Karpas-422 (cell line): ENCODE measurements around the gene CITED2. TPM values are rescaled to one million over a fixed set of nuclear protein-coding genes. Genes with fewer than 3 reads are reported as not detected.

Experiments used
- DNase-seq: peaks from one replicate; pipeline ENCODE4 v3.0.0-alpha.2; 2015
- H2AFZ ChIP-seq: fragments of 200-600 bp; sonication (generic); 2 replicates; pipeline ENCODE4 v1.6.1; 2014; ENCODE audit warnings: antibody characterized with exemption, low read length, mixed read lengths
- H3K27ac ChIP-seq: fragments of 200-600 bp; sonication (generic); 2 replicates; pipeline ENCODE4 v1.5.1; 2014; ENCODE audit warnings: mild to moderate bottlenecking, low read length, moderate library complexity
- H3K27me3 ChIP-seq: fragments of 200-600 bp; sonication (generic); 2 replicates; pipeline ENCODE4 v1.6.1; 2014; ENCODE audit warnings: low read length, mixed read lengths
- H3K36me3 ChIP-seq: fragments of 200-600 bp; sonication (generic); 2 replicates; pipeline ENCODE4 v1.6.1; 2014; ENCODE audit warnings: low read length, mixed read lengths; ENCODE audit not compliant: insufficient read depth
- H3K4me1 ChIP-seq: fragments of 200-600 bp; sonication (generic); 2 replicates; pipeline ENCODE4 v1.6.1; 2014; ENCODE audit warnings: mild to moderate bottlenecking, low read length, mixed read lengths
- H3K4me2 ChIP-seq: fragments of 200-600 bp; sonication (generic); 2 replicates; pipeline ENCODE4 v1.6.1; 2014; ENCODE audit warnings: low read length, low read depth, mild to moderate bottlenecking; ENCODE audit not compliant: poor library complexity, severe bottlenecking
- H3K4me3 ChIP-seq: fragments of 200-600 bp; sonication (generic); 2 replicates; pipeline ENCODE4 v1.5.1; 2014; ENCODE audit warnings: mild to moderate bottlenecking, antibody characterized with exemption, low read length, mixed read lengths
- H3K79me2 ChIP-seq: fragments of 200-600 bp; sonication (generic); 2 replicates; pipeline ENCODE4 v1.6.1; 2014; ENCODE audit warnings: mild to moderate bottlenecking, low read length, mixed read lengths
- H3K9ac ChIP-seq: fragments of 200-600 bp; sonication (generic); 2 replicates; pipeline ENCODE4 v1.6.0; 2014; ENCODE audit warnings: low read length
- H3K9me2 ChIP-seq: fragments of 200-600 bp; sonication (generic), shearing (Covaris generic); replicated peaks from 2 replicates; pipeline ENCODE4 v1.6.0; 2014; ENCODE audit warnings: mild to moderate bottlenecking, low read length, moderate library complexity; ENCODE audit not compliant: insufficient read depth
- H3K9me3 ChIP-seq: fragments of 300-700, 200-600 bp; sonication (generic); 2 replicates; pipeline ENCODE4 v1.6.1; 2014; ENCODE audit warnings: low read length, mixed read lengths
- H4K20me1 ChIP-seq: fragments of 200-600 bp; sonication (generic); 2 replicates; pipeline ENCODE4 v1.6.1; 2014; ENCODE audit warnings: mild to moderate bottlenecking, antibody characterized with exemption, low read length, low read depth; ENCODE audit not compliant: insufficient read depth
- total RNA-seq: library from RNA; depleted of rRNA; stranded (reverse); fragments of >200 nt; shearing (Covaris generic); gene quantifications from 2 replicates; pipeline ENCODE4 v1.2.3, GENCODE V29; 2014; ENCODE audit warnings: low replicate concordance; rRNA removed

CITED2 gene
- total RNA-seq, 1 experiment from 2014 or later: 67.7 TPM

DNA sequence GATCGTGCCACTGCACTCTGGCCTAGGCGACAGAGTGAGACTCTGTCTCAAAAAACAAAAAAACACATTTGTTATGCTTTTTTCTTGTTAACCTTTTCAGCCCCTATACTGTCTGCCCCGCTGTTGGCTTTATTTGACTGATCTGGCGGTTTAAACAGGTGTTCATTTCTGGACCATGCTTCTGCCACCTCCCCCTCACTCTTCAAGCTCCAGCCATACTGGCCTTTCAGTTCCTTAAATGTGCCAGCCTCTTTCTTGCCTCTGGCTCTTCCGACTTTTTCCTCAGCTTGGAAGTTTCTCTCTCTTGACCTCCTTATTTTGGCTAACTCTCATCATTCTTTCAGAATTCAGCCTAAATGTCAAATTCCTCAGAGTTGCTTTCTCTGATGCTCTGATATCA lies 47.4 kb downstream of the CITED2 start:
- no peaks in the 10 kb centered on the region for H3K36me3 ChIP-seq
- no peaks in the 10 kb centered on the region for H3K27me3 ChIP-seq
- no peaks in the 10 kb centered on the region for H3K9me3 ChIP-seq
- peak overlapping the region; percentile 90 for H3K27ac ChIP-seq
- H3K4me1 ChIP-seq: peaks cover 70% of the 10 kb centered on the region
- no peak overlapping the region for H3K9ac ChIP-seq
- DNase-seq: peak; percentile 52
- H3K79me2 ChIP-seq: no peaks in the 10 kb centered on the region
- H3K4me3 ChIP-seq: no peak overlapping the region
- no peak overlapping the region for H3K4me2 ChIP-seq
- no peak overlapping the region for H2AFZ ChIP-seq
- H4K20me1 ChIP-seq: no peaks in the 10 kb centered on the region
- no peaks in the 10 kb centered on the region for H3K9me2 ChIP-seq

GRCh38 chr6:139325686-139326085 lies 48.8 kb downstream of the CITED2 start:
- Histone ChIP-seq H3K9ac (peak overlapping the region; percentile 39), H3K4me2 (peak overlapping the region; percentile 54), H4K20me1 (no peaks in the 10 kb centered on the region), H3K27me3 (no peaks in the 10 kb centered on the region), H3K27ac (peak overlapping the region; percentile 90), H3K4me3 (peak overlapping the region; percentile 13; the same call in 1 of the 2 replicates), H3K4me1 (peaks cover 64% of the 10 kb centered on the region), H3K9me3 (no peaks in the 10 kb centered on the region), H3K9me2 (no peaks in the 10 kb centered on the region), H2AFZ (no peak overlapping the region), H3K36me3 (no peaks in the 10 kb centered on the region), H3K79me2 (no peaks in the 10 kb centered on the region)
- peak; percentile 52 for DNase-seq

DNA sequence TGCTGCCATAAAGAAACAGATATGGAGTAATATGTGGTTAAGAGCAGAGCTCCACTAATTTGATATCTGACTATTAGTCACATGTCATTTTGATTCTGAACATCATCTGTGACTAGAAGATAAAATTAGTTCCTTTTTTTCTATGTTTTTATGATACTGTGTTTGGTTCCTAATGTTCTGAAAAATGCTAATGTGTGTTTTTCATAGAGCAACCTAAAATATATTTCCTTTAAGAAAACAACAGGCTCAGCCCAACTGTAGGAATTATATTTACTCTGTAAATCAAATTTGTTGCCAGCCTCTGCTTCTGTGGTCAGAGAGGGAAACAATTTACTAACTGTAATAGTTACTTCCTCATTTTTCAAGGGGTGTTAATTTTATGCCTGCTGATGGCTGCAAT lies 49.3 kb downstream of the CITED2 start:
- peak overlapping the region; percentile 13; the same call in 1 of the 2 replicates for H3K4me3 ChIP-seq
- peak overlapping the region; percentile 54 for H3K4me2 ChIP-seq
- peak; percentile 77 for DNase-seq
- no peaks in the 10 kb centered on the region for H4K20me1 ChIP-seq
- H3K9me2 ChIP-seq: no peaks in the 10 kb centered on the region
- no peaks in the 10 kb centered on the region for H3K36me3 ChIP-seq
- H3K9me3 ChIP-seq: no peaks in the 10 kb centered on the region
- no peaks in the 10 kb centered on the region for H3K27me3 ChIP-seq
- H3K27ac ChIP-seq: peak overlapping the region; percentile 90
- no peaks in the 10 kb centered on the region for H3K79me2 ChIP-seq
- H3K9ac ChIP-seq: peak overlapping the region; percentile 39; the same call in 1 of the 2 replicates
- H3K4me1 ChIP-seq: peaks cover 59% of the 10 kb centered on the region
- peak overlapping the region; percentile 21; the same call in 1 of the 2 replicates for H2AFZ ChIP-seq

DNA sequence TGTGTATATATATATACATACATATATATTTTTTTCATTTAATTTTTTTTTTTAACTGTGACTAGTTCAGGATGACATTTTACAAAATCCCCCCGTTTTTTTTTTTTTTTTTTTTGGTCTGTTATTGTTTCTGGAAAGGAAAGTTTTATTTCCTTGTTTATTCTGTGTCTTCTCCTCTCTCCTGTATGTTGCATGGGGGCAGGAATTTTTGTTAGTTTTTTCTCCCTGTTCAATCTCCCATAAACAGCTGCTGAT lies 50.2 kb downstream of the CITED2 start:
- H3K4me3 ChIP-seq: peak overlapping the region; percentile 56; the same call in 1 of the 2 replicates
- peak overlapping the region; percentile 62 for H3K4me2 ChIP-seq
- H3K27me3 ChIP-seq: no peaks in the 10 kb centered on the region
- H3K9ac ChIP-seq: no peak overlapping the region
- H3K9me3 ChIP-seq: no peaks in the 10 kb centered on the region
- H2AFZ ChIP-seq: no peak overlapping the region
- peaks cover 53% of the 10 kb centered on the region for H3K4me1 ChIP-seq
- no peak for DNase-seq
- no peaks in the 10 kb centered on the region for H3K9me2 ChIP-seq
- no peaks in the 10 kb centered on the region for H3K79me2 ChIP-seq
- H3K36me3 ChIP-seq: no peaks in the 10 kb centered on the region
- peak overlapping the region; percentile 90 for H3K27ac ChIP-seq
- H4K20me1 ChIP-seq: no peaks in the 10 kb centered on the region

DNA sequence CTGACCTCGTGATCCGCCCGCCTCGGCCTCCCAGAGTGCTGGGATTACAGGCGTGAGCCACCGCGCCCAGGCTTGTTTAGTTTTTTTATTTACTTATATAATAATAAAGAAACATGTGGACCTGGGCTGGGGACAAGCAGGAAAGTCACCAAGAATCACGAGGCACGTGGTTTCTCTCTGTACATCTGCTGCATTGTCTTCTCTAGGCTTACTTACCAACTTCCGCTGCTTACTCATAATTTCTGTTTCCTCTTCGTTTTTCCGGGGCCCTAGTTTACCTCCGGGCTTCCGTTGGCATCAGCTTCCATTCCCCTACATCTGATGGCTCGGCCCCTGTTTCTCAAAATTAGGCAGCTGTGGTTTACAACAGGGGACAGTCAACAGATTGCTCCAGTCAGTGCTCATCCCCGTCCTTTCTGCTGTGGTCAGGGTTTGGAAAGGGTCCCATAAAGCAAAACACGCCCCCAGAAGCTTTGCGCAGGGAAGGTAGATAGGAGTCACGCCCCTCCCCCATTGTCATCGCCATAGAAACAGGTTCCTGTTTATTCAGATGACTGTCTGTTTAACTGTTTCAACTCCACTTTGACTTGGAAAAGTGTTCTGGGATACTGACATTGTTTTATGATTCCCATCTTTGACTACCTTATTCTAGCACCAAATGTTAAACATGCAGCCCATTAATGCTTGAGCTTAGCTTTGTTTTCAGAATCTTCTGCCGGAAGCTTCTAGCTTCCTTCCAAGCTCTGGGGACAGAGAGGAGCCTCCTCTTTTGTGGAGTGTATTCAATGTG lies 50.7 kb downstream of the CITED2 start:
- Histone ChIP-seq H4K20me1 (no peaks in the 10 kb centered on the region), H3K4me3 (peak overlapping the region; percentile 56), H2AFZ (peak overlapping the region; percentile 29; the same call in 1 of the 2 replicates), H3K9ac (peak overlapping the region; percentile 63), H3K4me2 (peak overlapping the region; percentile 62), H3K36me3 (no peaks in the 10 kb centered on the region), H3K9me3 (no peaks in the 10 kb centered on the region), H3K27me3 (no peaks in the 10 kb centered on the region), H3K79me2 (no peaks in the 10 kb centered on the region), H3K9me2 (no peaks in the 10 kb centered on the region), H3K27ac (peak overlapping the region; percentile 90), H3K4me1 (peaks cover 53% of the 10 kb centered on the region)
- DNase-seq: peak; percentile 90

Other genes starting within 250 kb of the CITED2 start
- 68.8 and 90.8 TPM in 2 replicates for gene HECA, start 239.6 kb downstream of the CITED2 start, total RNA-seq
- 14.6 and 16.3 TPM in 2 replicates for gene TXLNB, start 82.7 kb downstream of the CITED2 start, total RNA-seq